ENCODE data around the gene GOT1.

GRCh38 chr10:99430451-99431189, at the start of gene GOT1:
- TF ChIP-seq GATA2 (IDR thresholded peaks at IDR 0.05; ENCODE audit: low read depth, low read length) (no peak), GATA3 (IDR thresholded peaks at IDR 0.05; ENCODE audit: low read depth, low read length) (no peak)
